Prostate gland (tissue), 2 donors: Measurements from ENCODE around the gene CAB39L.

Experiments
- POLR2A ChIP-seq: fragments of 450-650 bp; IDR thresholded peaks from one replicate; pipeline ENCODE4 v1.6.1; 2016; ENCODE audit warnings: antibody characterized with exemption, mild to moderate bottlenecking
- POLR2AphosphoS5 ChIP-seq: sonication (generic); formaldehyde crosslinking; IDR thresholded peaks from one replicate; pipeline ENCODE4 v1.6.1; 2017; ENCODE audit warnings: antibody characterized with exemption
- TF ChIP-seq, protein P1 (sequence below), 4 experiments: fragments of 200-600 bp in 2 of 4; fragments of 450-650 bp in 2 of 4; sonication (generic) in 2 of 4; IDR thresholded peaks; 1 replicate in 3 of 4; 2 replicates in 1 of 4; pipeline ENCODE4 v1.5.1; 2016 to 2019; ENCODE audit warnings: antibody characterized with exemption in 4 of 4, mild to moderate bottlenecking in 2 of 4, moderate library complexity in 2 of 4

DNA sequence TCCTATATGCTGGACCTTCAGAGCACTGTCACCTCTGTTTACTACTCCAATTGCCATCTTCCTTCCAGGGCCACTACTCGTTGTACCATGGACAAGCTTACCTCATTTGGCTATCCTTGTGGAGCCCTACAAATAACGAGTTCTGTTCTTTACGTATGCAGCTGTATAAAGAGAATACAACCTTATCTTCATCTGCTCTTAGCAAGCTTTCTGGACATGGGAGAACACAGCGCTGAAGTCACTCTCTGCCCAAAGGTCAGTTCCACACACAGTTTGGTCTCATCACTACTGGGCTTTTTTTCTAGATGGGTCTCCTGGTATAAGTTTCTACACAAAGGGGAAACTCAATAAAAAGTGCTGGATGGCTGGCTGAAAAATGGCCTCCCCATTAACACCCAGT, 107.2 kb downstream of the CAB39L start:
- TF ChIP-seq POLR2AphosphoS5 (no peak), POLR2A (no peak)
- TF ChIP-seq, protein P1, sequence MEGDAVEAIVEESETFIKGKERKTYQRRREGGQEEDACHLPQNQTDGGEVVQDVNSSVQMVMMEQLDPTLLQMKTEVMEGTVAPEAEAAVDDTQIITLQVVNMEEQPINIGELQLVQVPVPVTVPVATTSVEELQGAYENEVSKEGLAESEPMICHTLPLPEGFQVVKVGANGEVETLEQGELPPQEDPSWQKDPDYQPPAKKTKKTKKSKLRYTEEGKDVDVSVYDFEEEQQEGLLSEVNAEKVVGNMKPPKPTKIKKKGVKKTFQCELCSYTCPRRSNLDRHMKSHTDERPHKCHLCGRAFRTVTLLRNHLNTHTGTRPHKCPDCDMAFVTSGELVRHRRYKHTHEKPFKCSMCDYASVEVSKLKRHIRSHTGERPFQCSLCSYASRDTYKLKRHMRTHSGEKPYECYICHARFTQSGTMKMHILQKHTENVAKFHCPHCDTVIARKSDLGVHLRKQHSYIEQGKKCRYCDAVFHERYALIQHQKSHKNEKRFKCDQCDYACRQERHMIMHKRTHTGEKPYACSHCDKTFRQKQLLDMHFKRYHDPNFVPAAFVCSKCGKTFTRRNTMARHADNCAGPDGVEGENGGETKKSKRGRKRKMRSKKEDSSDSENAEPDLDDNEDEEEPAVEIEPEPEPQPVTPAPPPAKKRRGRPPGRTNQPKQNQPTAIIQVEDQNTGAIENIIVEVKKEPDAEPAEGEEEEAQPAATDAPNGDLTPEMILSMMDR (IDR thresholded peaks at IDR 0.05) = no peak
